ENCODE measurements around the gene NDUFAF5. TPM values are rescaled to one million over a fixed set of nuclear protein-coding genes. Genes with fewer than 3 reads are reported as not detected.

The NDUFAF5 gene
- total RNA-seq, 1 experiment from 2014 or later, result 40.2 TPM

- H2AK5ac ChIP-seq (ENCODE audit: insufficient read length, low read length), result no peak overlapping the region
- Mint-ChIP-seq H3K4me3 (no peak overlapping the region), H3K27ac (peak overlapping the region in 1 of 3 experiments; percentile 46; a peak in 2 of 7 replicates), H3K36me3 (ENCODE audit: insufficient read depth in 1 of 3, low read depth in 3 of 3) (no peaks in the 10 kb centered on the region), H3K9me3 (no peaks in the 10 kb centered on the region), H3K4me1 (peaks cover 9 to 10% of the 10 kb centered on the region in 2 experiments), H3K27me3 (ENCODE audit: low read depth) (no peaks in the 10 kb centered on the region)
- no peak overlapping the region for H3K4me2 ChIP-seq (ENCODE audit: insufficient read depth, insufficient read length, low read length)
- no peak for DNase-seq
- H2AFZ ChIP-seq (ENCODE audit: low read length), result no peak overlapping the region
- no peaks in the 10 kb centered on the region for H3K9me3 ChIP-seq (ENCODE audit: control insufficient read depth, low read depth, low read length)
- no peak overlapping the region for H2BK5ac ChIP-seq (ENCODE audit: insufficient read length, low read length)
- H2BK12ac ChIP-seq (ENCODE audit: insufficient read length, low read depth, low read length), result no peak overlapping the region
- H2BK20ac ChIP-seq (ENCODE audit: low read depth, low read length, poor library complexity, severe bottlenecking), result no peak overlapping the region
- no peak overlapping the region for H4K5ac ChIP-seq (ENCODE audit: insufficient read length, low read depth, low read length)
- H2BK120ac ChIP-seq (ENCODE audit: low read depth, low read length, poor library complexity, severe bottlenecking), result no peak overlapping the region
- WGBS (ENCODE audit: extremely low coverage, insufficient read length, low lambda C conversion rate), result no CpG with 5 or more reads among the region's 5 CpGs
- H3K14ac ChIP-seq (ENCODE audit: insufficient read depth, low read length), result no peak overlapping the region
- H3K23me2 ChIP-seq (ENCODE audit: insufficient read length, low read depth, low read length, poor library complexity, severe bottlenecking), result no peaks in the 10 kb centered on the region
- no peak overlapping the region for H4K91ac ChIP-seq (ENCODE audit: insufficient read length, low read depth, low read length)
- no peaks in the 10 kb centered on the region; the same call in 1 of the 2 replicates for H3K4me1 ChIP-seq (ENCODE audit: insufficient read depth, low read length)
- no peak overlapping the region for H3K9ac ChIP-seq (ENCODE audit: extremely low read depth, insufficient read length, low read length)
- H3K79me2 ChIP-seq (ENCODE audit: insufficient read depth, low read length), result no peaks in the 10 kb centered on the region; the same call in 1 of the 2 replicates
- H3K79me1 ChIP-seq (ENCODE audit: insufficient read depth, low read depth, low read length, poor library complexity, severe bottlenecking), result no peaks in the 10 kb centered on the region
- H2BK15ac ChIP-seq (ENCODE audit: low read depth, low read length), result no peak overlapping the region
- no peaks in the 10 kb centered on the region for H3K27me3 ChIP-seq (ENCODE audit: insufficient read depth, low read length)
- H3K56ac ChIP-seq (ENCODE audit: insufficient read length, low read depth, low read length), result no peak overlapping the region
- H3K23ac ChIP-seq (ENCODE audit: insufficient read length, low read depth, low read length), result no peak overlapping the region
- H3K27ac ChIP-seq (ENCODE audit: insufficient read length, low read depth, low read length), result no peak overlapping the region
- H3T11ph ChIP-seq (ENCODE audit: low read length), result no peak overlapping the region
- no peak for TF ChIP-seq CTCF (conservative IDR thresholded peaks at IDR 0.05)
- no peaks in the 10 kb centered on the region for H4K20me1 ChIP-seq (ENCODE audit: control insufficient read depth, insufficient read depth, insufficient read length)
- no peak overlapping the region for H3K4ac ChIP-seq (ENCODE audit: low read depth, low read length)
- H4K8ac ChIP-seq (replicated peaks; ENCODE audit: insufficient read length, low read depth, low read length), result no peak overlapping the region
- no peak overlapping the region for H3K18ac ChIP-seq (ENCODE audit: insufficient read length, low read depth, low read length)
Measured at GRCh38 chr20:13865791-13866351, 81.0 kb downstream of the NDUFAF5 start.

Data from H9 (cell line).